ENCODE results near the gene FOXD2.

GRCh38 chr1:47483651-47484050 is 45.8 kb downstream of the FOXD2 start:
- no peak for TF ChIP-seq EZH2 (IDR thresholded peaks at IDR 0.05; ENCODE audit: insufficient read depth, low read length)
- no peak for TF ChIP-seq CTCF (IDR thresholded peaks at IDR 0.05; ENCODE audit: insufficient read depth, low read depth, low read length)

All from astrocyte (in vitro differentiated cells and primary cell).